Astrocyte (in vitro differentiated cells and primary cell): ENCODE data around the gene PTPRD.

Source experiments
- EZH2 ChIP-seq: IDR thresholded peaks from 2 replicates; pipeline ENCODE4 v1.6.1; 2012; ENCODE audit warnings: mild to moderate bottlenecking, low read length, inconsistent platforms; ENCODE audit not compliant: insufficient read depth
- TF ChIP-seq, protein P1 (sequence below): IDR thresholded peaks from 2 replicates; pipeline ENCODE4 v1.5.1; 2011; ENCODE audit warnings: low read depth, mild to moderate bottlenecking, inconsistent platforms, low read length, moderate library complexity; ENCODE audit not compliant: insufficient read depth

DNA sequence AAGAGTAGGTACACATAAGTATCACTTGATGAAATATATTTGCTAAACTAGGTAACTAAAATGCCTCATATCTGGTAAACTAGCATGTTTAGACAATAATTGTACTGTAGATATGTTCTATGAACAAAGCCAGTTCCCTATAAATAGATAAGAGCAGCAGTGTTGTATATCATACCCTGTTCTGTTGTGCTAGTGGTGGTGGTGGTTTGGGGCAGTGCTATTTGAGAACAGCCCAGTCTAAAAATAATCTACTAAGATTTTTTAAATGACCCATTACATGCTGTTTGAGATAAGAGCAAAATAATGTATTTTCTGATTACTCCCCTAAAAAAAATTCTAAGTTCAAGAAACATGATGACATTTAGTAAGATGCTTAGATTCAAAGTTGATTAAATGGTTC, 1984.0 kb downstream of the PTPRD start:
- no peak for TF ChIP-seq EZH2
- TF ChIP-seq, protein P1, sequence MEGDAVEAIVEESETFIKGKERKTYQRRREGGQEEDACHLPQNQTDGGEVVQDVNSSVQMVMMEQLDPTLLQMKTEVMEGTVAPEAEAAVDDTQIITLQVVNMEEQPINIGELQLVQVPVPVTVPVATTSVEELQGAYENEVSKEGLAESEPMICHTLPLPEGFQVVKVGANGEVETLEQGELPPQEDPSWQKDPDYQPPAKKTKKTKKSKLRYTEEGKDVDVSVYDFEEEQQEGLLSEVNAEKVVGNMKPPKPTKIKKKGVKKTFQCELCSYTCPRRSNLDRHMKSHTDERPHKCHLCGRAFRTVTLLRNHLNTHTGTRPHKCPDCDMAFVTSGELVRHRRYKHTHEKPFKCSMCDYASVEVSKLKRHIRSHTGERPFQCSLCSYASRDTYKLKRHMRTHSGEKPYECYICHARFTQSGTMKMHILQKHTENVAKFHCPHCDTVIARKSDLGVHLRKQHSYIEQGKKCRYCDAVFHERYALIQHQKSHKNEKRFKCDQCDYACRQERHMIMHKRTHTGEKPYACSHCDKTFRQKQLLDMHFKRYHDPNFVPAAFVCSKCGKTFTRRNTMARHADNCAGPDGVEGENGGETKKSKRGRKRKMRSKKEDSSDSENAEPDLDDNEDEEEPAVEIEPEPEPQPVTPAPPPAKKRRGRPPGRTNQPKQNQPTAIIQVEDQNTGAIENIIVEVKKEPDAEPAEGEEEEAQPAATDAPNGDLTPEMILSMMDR = no peak
